Bronchial epithelial cell (primary cell): ENCODE results near the gene KCNAB2. TPM values are rescaled to one million over a fixed set of nuclear protein-coding genes. Genes with fewer than 3 reads are reported as not detected.

Source experiments
- DNase-seq: peaks from one replicate; pipeline ENCODE4 v3.0.0-alpha.2; 2010; ENCODE audit warnings: low read depth
- FAIRE-seq: peaks from 2 replicates; lab custom pipeline; 2011; peaks lifted over from hg19 to GRCh38; lab: Jason Lieb, UNC
- H3K27me3 ChIP-seq: 2 replicates; pipeline ENCODE4 v1.5.1; 2011; ENCODE audit warnings: low read length; ENCODE audit not compliant: control insufficient read depth, insufficient read depth
- H3K36me3 ChIP-seq: 2 replicates; pipeline ENCODE4 v1.5.1; 2011; ENCODE audit warnings: low read length; ENCODE audit not compliant: control insufficient read depth, insufficient read depth
- H3K4me3 ChIP-seq: 2 replicates; pipeline ENCODE4 v1.5.1; 2011; ENCODE audit warnings: mild to moderate bottlenecking, low read depth, low read length, control low read depth
- CTCF ChIP-seq: IDR thresholded peaks from 2 replicates; pipeline ENCODE4 v1.5.1; 2011; ENCODE audit warnings: mild to moderate bottlenecking, moderate library complexity, low read length, control low read depth, inconsistent platforms; ENCODE audit not compliant: insufficient read depth, severe bottlenecking
- total RNA-seq: library from RNA; depleted of rRNA; stranded (reverse); fragments of >200 nt; gene quantifications from 2 replicates; pipeline ENCODE4 v1.2.1, GENCODE V29; 2014

The KCNAB2 gene
- total RNA-seq, 1 donor from 2014 or later: 1.8 TPM

- Histone ChIP-seq H3K36me3 (no peaks in the 10 kb centered on the region), H3K27me3 (peaks cover 2% of the 10 kb centered on the region), H3K4me3 (no peak overlapping the region)
- FAIRE-seq (no peak), DNase-seq (no peak)
- TF ChIP-seq CTCF: no peak
Observed at GRCh38 chr1:6070450-6070974, 24.8 kb downstream of the KCNAB2 start.

- Histone ChIP-seq H3K27me3 (peaks cover 2% of the 10 kb centered on the region), H3K36me3 (no peaks in the 10 kb centered on the region), H3K4me3 (no peak overlapping the region)
- no peak for DNase-seq
- no peak for FAIRE-seq
- no peak for TF ChIP-seq CTCF
Observed at GRCh38 chr1:6071219-6071618, 25.5 kb downstream of the KCNAB2 start.

- H3K4me3 ChIP-seq: no peak overlapping the region
- H3K27me3 ChIP-seq: peaks cover 2% of the 10 kb centered on the region
- no peaks in the 10 kb centered on the region for H3K36me3 ChIP-seq
- DNase-seq (no peak), FAIRE-seq (no peak)
- no peak for TF ChIP-seq CTCF
Observed at GRCh38 chr1:6072774-6073479, 27.2 kb downstream of the KCNAB2 start.

GRCh38 chr1:6073480-6074053, 27.9 kb downstream of the KCNAB2 start:
- H3K4me3 ChIP-seq: no peak overlapping the region
- FAIRE-seq (peak; percentile 66), DNase-seq (no peak)
- H3K36me3 ChIP-seq: no peaks in the 10 kb centered on the region
- TF ChIP-seq CTCF: no peak
- no peaks in the 10 kb centered on the region for H3K27me3 ChIP-seq

GRCh38 chr1:6074192-6074901, 28.7 kb downstream of the KCNAB2 start:
- Histone ChIP-seq H3K36me3 (no peaks in the 10 kb centered on the region), H3K27me3 (no peaks in the 10 kb centered on the region), H3K4me3 (no peak overlapping the region)
- DNase-seq (no peak), FAIRE-seq (no peak)
- no peak for TF ChIP-seq CTCF
